ENCODE measurements around the gene TEX11.

DNA sequence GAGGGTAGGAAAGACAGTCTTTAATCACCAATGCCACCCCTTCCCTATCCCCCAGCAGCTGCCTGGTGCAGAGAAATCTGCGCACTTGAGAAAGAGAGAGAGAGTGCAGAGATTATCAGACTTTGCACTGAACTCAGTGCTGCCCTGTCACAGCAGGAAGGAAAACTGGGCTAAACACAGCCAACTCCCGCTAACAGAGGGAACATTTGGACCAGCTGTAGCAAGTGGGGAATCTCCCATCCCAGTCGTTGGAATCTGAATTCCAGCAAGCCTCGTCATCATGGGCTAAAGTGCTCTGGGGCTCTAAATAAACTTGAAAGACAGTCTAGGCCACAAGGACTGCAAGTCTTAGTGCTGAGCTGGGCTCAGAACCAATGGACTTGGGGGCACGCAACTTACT, 295.2 kb downstream of the TEX11 start:
- TF ChIP-seq CTCF (IDR thresholded peaks at IDR 0.05; ENCODE audit: low read depth, low read length, poor library complexity, severe bottlenecking) (no peak), EZH2phosphoT487 (IDR thresholded peaks at IDR 0.05; ENCODE audit: borderline replicate concordance, low read length) (no peak)

Measured in DOHH2 (cell line).